MM.1S (cell line): Measurements from ENCODE around the gene RSPH3.

Experiments used
- EZH2 ChIP-seq: fragments of 300-600 bp; sonication (generic); optimal IDR thresholded peaks from 2 replicates; pipeline ENCODE3; 2017; ENCODE audit warnings: low read depth, mild to moderate bottlenecking, antibody characterized with exemption, low read length, mixed read lengths
- EZH2phosphoT487 ChIP-seq: fragments of 300-600 bp; sonication (generic); IDR thresholded peaks from 2 replicates; pipeline ENCODE4 v1.6.1; 2018; ENCODE audit warnings: antibody characterized with exemption, low read length
- TF ChIP-seq, protein P1 (sequence below): fragments of 300-600 bp; sonication (generic); IDR thresholded peaks from 2 replicates; pipeline ENCODE4 v1.5.1; 2016; ENCODE audit warnings: antibody characterized with exemption, low read length, mixed read lengths

DNA sequence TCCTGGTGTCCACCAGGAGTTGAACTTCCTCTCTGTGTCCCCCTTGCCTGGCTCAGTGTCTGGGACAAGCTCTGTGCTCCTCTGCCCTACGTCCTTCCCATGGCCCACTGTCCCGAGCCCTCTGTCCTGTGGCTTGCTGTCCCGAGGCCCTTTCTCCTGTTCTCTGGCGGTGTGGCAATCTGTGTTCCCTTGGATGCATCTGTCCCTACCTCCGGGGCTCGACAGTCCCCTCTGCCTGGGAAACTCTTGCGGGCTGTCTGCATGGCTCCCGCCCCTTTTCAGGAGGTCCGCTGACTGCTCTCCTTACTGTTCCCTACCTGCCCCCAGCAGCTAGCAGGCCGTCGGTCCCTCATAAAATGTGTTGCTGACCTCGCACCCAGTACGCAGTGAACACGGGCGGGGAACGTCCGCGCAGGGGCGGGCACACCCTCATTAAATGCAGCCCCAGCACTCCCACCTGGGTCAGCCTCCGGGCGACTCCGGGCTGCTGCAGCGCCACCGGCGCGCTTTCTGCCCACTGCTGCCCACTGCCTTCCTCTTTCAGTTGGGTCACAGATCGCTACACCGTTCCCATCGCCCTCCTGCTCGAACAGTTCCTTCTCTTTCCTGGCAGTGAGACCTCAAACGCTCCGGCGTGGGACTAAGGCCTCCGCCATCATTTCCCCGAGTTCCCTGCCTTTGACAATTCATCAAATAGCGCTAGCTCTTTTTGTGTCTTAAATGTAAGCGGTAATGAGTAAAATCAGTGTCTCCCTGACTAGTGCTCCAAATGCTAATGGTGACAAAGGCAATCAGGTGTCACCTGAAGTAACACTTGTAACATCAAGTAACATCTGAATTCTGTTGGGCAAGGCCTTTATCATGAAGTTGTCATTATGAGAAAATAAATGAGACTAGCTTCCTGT is 60.5 kb downstream of the RSPH3 start:
- TF ChIP-seq, protein P1, sequence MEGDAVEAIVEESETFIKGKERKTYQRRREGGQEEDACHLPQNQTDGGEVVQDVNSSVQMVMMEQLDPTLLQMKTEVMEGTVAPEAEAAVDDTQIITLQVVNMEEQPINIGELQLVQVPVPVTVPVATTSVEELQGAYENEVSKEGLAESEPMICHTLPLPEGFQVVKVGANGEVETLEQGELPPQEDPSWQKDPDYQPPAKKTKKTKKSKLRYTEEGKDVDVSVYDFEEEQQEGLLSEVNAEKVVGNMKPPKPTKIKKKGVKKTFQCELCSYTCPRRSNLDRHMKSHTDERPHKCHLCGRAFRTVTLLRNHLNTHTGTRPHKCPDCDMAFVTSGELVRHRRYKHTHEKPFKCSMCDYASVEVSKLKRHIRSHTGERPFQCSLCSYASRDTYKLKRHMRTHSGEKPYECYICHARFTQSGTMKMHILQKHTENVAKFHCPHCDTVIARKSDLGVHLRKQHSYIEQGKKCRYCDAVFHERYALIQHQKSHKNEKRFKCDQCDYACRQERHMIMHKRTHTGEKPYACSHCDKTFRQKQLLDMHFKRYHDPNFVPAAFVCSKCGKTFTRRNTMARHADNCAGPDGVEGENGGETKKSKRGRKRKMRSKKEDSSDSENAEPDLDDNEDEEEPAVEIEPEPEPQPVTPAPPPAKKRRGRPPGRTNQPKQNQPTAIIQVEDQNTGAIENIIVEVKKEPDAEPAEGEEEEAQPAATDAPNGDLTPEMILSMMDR: no peak
- TF ChIP-seq EZH2phosphoT487 (no peak), EZH2 (no peak)
